Measurements from ENCODE around the gene TSPAN31.

- TF ChIP-seq EZH2phosphoT487 (IDR thresholded peaks at IDR 0.05) (peak; percentile 16), EZH2 (IDR thresholded peaks at IDR 0.05) (no peak)
Measured at GRCh38 chr12:57726151-57726883, 18.5 kb upstream of the TSPAN31 start.

Data from neural progenitor cell (in vitro differentiated cells).